Stimulated activated CD4-positive, alpha-beta T cell treated with anti-CD3 and anti-CD28 coated beads, Interleukin-4, amount 100 ng/mL, for 48 hours (primary cell): ENCODE data around the gene HECTD4.

Experiments
- DNase-seq, 2 donors: peaks; one replicate each; pipeline ENCODE4 v3.0.0-alpha.2; 2020; ENCODE audit warnings: low read depth in 2 of 2

Gene HECTD4

DNA sequence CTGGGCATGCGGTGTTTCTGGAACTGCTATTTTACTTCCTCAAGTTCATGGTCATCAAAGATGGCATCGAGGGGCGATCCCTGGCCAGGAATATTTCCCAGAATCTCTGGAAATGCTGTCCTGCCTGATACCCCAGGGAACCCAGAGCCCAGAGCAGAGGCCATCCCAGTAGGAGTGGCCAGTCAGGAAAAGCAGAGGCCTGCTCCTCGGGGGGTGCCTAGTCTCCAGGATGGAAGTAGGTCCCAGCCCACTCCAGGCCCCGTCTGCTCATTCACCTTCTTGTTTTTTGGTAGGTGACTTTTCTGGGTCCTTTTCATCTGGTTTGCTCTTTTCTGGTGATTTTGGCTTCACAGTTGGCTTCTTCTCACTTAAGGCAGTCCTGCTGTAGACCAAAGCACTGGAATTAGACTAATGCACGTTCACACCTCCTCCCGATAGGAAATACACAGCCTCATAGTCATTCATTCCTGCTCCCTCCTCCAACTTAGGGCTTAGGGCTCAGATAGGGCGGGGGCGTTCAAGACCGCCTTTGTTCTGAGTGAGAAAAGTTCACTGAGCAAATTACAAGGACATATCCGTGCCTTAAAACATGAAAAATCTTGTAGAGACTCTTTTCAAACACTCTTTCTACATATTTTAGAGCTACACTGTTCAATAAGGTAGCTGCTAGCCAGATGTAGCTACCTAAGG, 205.8 kb downstream of the HECTD4 start:
- no peak for DNase-seq

- DNase-seq: no peak
Measured at GRCh38 chr12:112175361-112176155, 206.7 kb downstream of the HECTD4 start.

- no peak for DNase-seq
Measured at GRCh38 chr12:112172556-112173324, 209.5 kb downstream of the HECTD4 start.

GRCh38 chr12:112170971-112171596, 211.1 kb downstream of the HECTD4 start:
- DNase-seq: no peak

DNA sequence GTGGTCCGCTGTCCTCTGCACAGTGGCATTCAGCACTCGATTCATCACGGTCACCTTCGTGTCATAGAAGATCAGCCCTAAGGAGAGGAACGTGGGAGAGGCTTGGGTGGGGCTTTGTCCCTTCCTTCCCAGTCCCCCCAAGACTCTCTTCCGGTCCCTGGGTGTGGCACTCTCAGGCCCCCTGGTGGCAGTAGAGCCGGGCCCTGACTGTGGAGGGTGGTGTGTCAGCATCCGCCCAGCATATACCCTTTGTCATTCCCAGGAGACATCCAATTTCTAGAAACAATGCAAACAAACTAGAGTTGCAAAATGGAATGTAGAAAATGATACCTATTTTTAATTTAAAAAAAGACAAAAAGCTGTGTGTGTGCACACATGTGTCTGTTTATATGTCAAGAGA, 211.9 kb downstream of the HECTD4 start:
- DNase-seq: peak in 1 of 2 donors; percentile 2

- DNase-seq: no peak
Measured at GRCh38 chr12:112169966-112170365, 212.3 kb downstream of the HECTD4 start.

DNA sequence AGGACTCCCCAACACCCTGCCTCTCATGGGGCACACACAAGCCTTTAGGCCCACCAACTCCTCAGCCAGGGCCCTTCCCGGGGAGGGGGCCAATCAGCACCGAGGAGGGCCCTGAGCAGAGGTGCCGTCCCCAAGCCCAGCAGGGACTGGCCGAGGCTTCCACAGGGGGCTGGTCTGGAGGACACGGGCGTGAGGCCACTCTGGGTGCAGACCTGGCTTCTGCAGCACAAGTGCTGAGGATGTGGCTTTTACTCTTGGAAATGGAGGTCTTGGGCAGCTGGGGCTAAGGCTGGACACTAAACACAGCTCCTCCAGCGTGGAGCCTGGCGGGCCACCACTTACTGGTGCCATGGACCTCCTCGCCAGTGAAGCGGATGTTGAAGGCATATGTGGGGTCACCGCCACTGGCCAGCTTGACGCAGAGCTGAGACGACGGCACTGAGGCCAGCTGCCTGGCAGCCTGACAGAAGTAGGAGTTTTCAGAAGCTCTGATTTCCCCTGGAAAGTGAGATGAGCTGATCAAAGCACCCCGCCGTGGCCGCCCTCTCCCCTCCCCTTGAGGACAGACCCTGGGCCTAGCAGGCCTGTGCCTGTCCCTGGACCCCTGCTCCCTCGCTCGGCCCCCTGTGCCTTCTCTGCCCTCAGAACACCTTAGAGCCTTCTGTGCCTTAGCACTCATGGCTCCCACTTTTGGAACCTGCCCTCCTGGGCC, 212.9 kb downstream of the HECTD4 start:
- no peak for DNase-seq

DNA sequence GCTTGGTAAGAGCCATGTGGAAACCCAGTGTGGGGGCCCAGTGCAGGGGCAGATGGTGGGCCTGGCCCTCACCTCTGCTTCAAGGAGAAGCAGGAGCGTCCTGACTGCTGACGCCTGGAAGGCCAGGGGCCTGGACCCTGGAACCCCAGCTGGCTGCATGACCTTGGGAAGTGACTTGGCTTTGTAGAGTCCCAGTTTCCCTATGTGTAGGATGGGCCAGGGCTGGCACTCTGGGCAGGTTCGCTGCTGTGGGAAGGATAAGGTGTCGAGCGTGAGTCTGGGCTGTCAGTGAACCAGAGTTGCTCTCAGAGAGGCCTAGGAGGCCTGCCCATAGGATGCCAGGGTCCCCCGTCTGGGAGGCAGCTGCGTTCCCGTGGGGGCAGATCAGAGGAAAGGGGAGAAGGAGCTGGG, 213.7 kb downstream of the HECTD4 start:
- DNase-seq: no peak

DNA sequence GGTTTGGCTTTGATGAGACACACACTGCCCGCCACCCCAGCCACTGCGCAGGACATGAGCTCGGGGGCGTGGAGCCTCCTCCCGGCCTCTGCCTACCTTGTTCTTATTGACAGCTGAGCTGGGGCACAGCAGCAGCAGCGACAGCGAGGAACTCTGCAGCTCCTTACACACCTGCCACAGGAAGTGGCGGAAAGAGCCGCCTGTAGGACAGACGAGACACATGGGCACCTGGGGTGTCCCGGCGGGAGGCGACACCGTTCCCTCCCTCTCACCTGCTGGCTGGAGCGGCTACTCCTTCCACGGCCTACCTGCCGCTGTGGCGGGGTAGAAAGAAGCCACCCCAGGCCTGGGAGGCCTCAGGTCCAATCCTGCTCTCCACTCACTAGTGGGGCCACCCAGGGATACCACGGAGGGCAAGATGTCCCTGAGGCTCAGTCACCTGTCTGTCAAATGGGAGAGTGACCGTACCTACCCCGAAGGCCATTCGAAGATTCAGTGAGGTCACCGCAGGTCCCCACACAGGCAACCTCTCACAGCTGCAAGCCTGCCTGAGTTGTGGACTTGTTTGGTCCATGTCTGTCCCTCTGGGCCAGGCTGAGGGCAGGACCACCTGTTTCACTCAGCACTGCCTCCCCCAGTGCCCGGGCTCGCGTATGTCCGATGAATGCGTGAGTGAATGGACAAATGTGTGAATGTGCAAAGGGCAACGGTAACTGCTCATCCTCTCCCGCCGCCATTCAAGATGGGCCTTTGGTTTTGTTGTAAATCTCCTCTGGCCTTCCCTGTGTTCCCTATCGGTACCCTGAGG, 214.3 kb downstream of the HECTD4 start:
- no peak for DNase-seq

- no peak for DNase-seq
Measured at GRCh38 chr12:112167031-112167461, 215.2 kb downstream of the HECTD4 start.

GRCh38 chr12:112166051-112167015, 215.9 kb downstream of the HECTD4 start:
- no peak for DNase-seq

- no peak for DNase-seq
Measured at GRCh38 chr12:112165624-112166023, 216.6 kb downstream of the HECTD4 start.

GRCh38 chr12:112164011-112164660, 218.1 kb downstream of the HECTD4 start:
- no peak for DNase-seq

- DNase-seq: no peak
Measured at GRCh38 chr12:112163471-112163991, 218.7 kb downstream of the HECTD4 start.

DNA sequence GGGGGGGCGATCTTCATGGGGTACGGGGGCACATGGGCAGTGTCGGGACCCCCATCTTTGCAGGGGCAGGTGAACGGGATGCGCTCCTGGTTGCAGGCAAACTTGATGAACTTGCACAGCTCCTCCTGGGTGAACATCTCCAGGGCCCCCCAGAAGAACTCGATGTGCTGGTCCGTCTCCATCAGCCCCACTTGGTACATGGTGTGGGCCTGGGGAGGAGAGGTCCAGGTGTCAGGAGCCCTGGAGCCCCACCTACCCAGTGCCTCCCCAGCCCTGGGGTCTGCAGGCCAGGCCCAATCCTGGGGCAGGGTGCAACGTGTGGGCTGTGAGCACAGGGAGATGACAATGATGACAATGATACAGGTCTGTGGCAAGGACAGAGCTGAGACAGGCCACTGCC, 219.2 kb downstream of the HECTD4 start:
- DNase-seq: no peak

GRCh38 chr12:112162241-112162790, 219.9 kb downstream of the HECTD4 start:
- no peak for DNase-seq

GRCh38 chr12:112161711-112162110, 220.5 kb downstream of the HECTD4 start:
- DNase-seq: no peak

GRCh38 chr12:112160611-112161010, 221.6 kb downstream of the HECTD4 start:
- DNase-seq: no peak
